Measurements from ENCODE around the gene FOXD4L5.
"Not testable (repeated sequence)": the region's sequence is repeated elsewhere in the genome, so short reads cannot be mapped to it uniquely, and the experiment has no call there.

DNA sequence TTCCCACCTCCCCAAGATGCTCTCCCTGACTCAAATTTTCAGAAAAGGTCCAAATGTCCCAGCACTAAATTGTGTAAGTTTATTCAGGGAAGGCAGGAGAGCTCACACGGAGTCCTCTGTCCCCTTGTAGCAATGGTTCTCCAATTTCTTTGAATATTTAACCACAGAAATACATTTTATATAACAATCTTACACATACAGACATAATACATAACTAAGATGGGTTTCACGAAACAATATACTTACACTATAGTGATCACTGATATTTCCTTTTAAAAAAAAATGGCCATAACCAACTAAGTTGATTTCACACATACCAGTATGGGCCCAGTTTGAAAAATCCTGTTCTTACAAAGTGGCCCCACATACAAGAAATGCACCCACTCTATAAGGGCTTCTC, at the start of gene FOXD4L5:
- TF ChIP-seq, protein P1, sequence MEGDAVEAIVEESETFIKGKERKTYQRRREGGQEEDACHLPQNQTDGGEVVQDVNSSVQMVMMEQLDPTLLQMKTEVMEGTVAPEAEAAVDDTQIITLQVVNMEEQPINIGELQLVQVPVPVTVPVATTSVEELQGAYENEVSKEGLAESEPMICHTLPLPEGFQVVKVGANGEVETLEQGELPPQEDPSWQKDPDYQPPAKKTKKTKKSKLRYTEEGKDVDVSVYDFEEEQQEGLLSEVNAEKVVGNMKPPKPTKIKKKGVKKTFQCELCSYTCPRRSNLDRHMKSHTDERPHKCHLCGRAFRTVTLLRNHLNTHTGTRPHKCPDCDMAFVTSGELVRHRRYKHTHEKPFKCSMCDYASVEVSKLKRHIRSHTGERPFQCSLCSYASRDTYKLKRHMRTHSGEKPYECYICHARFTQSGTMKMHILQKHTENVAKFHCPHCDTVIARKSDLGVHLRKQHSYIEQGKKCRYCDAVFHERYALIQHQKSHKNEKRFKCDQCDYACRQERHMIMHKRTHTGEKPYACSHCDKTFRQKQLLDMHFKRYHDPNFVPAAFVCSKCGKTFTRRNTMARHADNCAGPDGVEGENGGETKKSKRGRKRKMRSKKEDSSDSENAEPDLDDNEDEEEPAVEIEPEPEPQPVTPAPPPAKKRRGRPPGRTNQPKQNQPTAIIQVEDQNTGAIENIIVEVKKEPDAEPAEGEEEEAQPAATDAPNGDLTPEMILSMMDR (IDR thresholded peaks at IDR 0.05) = not testable (repeated sequence)
- not testable (repeated sequence) for TF ChIP-seq POLR2A, POLR2AphosphoS5, EP300 (IDR thresholded peaks at IDR 0.05)
